Measurements from ENCODE around the gene EFEMP2.

Gene EFEMP2

DNA sequence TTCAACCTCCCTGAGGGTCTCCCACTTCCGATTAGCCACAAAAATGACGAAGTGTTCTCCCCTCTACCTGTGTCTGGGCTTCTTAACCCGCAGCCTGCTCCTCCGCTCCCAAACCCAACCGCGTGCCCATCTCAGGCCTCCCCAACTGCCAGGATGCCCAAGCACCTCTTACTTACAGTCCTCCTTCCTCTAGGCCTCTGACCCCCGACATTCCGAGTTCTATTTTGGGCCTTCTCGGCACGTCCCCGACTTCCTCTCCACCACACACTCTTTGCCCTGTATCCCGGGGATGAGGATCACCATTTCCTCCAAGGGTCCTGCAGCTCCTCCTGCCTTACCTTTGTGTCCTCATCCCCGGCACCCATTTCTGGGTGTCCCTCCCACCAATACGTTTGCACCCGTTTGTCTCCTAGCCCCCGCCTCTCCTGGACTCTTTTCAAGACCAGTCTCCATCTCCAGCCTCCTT, 12.8 kb downstream of the EFEMP2 start:
- DNase-seq (ENCODE audit: low read depth): no peak
- TF ChIP-seq, protein P1, sequence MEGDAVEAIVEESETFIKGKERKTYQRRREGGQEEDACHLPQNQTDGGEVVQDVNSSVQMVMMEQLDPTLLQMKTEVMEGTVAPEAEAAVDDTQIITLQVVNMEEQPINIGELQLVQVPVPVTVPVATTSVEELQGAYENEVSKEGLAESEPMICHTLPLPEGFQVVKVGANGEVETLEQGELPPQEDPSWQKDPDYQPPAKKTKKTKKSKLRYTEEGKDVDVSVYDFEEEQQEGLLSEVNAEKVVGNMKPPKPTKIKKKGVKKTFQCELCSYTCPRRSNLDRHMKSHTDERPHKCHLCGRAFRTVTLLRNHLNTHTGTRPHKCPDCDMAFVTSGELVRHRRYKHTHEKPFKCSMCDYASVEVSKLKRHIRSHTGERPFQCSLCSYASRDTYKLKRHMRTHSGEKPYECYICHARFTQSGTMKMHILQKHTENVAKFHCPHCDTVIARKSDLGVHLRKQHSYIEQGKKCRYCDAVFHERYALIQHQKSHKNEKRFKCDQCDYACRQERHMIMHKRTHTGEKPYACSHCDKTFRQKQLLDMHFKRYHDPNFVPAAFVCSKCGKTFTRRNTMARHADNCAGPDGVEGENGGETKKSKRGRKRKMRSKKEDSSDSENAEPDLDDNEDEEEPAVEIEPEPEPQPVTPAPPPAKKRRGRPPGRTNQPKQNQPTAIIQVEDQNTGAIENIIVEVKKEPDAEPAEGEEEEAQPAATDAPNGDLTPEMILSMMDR (conservative IDR thresholded peaks at IDR 0.05; ENCODE audit: low read depth, low read length): no peak

DNA sequence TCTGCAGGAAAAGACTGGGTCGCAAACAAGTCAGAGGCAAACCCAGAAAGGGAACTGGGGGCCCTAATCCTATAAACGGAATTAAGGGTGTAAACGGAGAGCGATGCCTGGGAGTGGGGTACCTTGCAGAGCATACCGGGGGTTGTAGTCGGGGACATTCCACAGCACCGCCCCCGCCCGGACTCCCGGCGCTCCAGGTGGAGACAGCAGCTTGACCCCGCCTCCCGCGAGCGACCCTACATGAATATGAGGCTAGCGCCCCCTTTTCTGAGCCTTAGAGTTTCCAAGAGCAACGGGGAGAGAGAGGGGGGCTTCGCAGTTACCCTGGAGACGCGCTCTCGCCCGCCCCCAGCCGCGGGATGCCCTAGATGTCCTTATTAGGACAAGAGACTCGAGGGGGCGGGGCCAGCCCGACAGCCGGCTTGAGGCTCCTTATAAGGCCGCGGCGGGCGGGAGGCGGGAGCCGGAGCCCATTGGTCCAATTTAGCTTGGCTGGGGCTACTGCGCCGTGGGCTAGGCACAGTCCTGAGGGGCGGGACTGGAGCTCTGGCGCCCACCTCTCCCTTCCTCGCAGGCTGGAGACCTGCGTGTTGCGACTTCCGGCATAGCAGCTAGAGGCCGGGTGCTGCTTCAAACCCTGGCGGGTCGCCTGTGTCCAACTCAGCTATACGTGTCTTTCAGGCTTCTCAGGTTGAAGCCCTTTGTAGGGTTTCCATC, 13.3 kb downstream of the EFEMP2 start:
- TF ChIP-seq, protein P1 (conservative IDR thresholded peaks at IDR 0.05; ENCODE audit: low read depth, low read length): no peak
- peak overlapping the region; percentile 95 for H3K4me3 ChIP-seq (ENCODE audit: low read depth, low read length)
- DNase-seq (ENCODE audit: low read depth): peak; percentile 99

More for the DNA sequence above, 12.8 kb downstream of the EFEMP2 start:
- peak overlapping the region; percentile 95 for H3K4me3 ChIP-seq (ENCODE audit: low read depth, low read length)

DNA sequence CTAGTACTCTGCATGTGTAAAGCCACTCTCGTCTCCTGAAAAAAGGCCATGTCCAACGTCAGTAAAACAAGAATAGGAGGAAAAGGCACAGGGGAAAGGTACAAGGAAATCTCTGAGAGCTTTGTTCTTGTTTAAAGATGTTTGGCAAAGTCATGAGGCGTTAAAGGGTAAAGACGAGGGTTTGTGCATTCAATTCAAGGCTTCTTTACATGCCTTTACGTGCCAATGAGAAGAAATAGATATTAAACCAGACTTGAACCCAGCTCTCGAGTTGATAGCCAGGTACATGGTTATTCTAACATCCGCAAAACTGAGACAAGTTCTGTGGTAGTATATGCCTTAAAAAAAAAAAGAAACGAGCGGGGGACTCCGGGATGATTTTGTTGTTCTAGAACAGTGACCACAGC, 13.9 kb downstream of the EFEMP2 start:
- TF ChIP-seq, protein P1 (conservative IDR thresholded peaks at IDR 0.05; ENCODE audit: low read depth, low read length): no peak
- H3K4me3 ChIP-seq (ENCODE audit: low read depth, low read length): peak overlapping the region; percentile 64
- no peak for DNase-seq (ENCODE audit: low read depth)

DNA sequence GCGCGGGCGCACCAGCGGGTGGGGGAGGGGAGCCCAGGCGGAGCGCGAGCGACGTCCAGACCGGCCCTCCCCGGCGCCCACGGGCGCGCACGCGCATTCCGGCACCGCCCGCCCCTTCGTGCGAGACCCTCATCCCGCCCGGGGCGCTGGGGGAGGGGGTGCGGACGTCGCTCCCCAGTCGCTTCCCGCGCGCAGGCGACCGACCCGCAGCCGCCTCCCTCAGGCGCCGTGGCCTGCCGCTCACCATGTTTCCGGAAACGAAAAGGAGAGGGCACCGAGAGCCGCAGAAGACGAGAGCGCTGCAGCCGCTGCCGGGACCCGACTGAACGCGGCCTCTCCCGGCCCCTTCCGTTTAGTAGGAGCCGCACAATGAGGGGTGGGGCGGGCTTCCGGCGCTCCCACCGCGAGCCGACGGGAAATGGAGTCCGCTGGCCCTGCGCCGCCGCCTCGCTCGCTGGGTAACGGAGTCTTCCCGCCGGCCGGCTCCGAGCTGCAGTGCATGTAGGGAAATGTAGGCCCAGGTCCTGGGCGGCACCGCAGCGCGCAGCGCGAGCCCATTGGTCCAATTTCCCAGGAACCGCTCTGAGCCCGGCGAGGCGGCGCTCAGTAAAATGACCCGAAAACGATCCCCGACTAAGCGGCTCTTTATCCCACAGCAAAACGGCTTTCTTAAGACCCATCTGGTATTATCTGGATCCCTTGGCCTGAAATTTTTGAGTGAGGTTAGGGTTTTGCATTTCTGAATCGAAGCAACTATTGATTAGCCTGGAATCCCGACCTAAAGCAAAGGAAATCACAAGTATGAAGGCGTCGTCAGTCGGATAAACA, 14.5 kb downstream of the EFEMP2 start, which contains the start of gene CFL1:
CFL1 (minus strand) TSS at position 328 of the 828 bp plus-strand sequence; CDS start at position 247, 81 bp downstream.
- peak; percentile 99 for DNase-seq (ENCODE audit: low read depth)
- TF ChIP-seq, protein P1 (conservative IDR thresholded peaks at IDR 0.05; ENCODE audit: low read depth, low read length): no peak
- peak within 1 kb of the TSS; percentile 92 for H3K4me3 ChIP-seq (ENCODE audit: low read depth, low read length)

DNA sequence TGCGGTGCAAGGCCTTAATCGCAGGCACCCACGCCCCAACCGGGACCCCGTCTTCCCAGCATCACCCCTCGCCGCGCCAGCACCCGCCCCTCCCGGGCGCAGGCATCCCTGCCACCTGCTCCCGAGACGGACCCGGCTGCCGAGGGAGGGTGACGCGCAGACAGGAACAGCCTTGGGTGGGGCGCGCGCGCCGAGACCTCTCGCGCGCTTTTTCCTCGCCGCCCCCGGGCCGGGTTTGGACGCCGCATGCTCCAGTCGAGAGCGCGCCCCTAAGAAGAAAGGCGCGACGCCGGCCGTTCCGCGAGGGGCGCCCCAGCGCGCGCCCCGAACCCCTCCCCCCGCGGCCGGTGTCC, 15.1 kb downstream of the EFEMP2 start:
- DNase-seq (ENCODE audit: low read depth): no peak
- TF ChIP-seq, protein P1 (conservative IDR thresholded peaks at IDR 0.05; ENCODE audit: low read depth, low read length): no peak

DNA sequence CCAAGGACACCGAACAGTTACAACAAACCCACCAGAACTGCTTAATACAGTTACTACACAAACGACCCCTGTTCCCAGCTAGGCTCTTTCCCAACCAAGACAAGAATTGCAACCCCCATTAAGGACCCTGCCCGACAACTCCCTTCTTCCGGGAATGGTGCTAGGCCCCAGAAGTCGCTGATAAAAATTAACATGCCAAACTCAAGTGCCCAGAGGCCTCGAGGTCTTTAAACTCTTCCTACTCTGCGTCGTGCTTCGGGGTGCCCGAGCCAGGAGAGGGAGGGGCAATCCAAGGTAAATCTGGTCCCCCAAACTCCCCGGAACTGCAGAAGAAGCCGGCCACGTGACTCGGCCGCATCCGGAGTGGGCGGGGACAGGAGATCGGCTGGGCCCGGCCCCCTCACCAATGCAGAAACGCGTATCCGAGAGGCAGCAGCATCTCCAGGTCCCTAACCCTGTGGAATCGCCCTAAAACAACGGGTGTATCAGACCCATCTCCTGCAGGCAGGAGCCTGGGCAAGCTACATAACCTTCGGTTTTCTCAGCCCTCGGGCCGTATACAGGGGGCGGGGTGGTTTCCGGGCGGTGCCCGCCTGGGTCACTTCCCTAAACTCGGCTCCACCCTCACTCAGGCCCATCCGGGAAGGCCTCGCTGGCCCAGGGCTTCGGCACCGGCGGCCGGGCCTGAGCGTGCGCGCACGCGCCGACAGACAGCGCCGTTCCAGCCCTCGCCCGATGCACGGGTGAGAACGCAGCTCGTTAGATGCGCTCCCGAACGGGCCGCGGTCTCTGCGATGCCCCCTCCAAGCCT, 15.7 kb downstream of the EFEMP2 start:
- peak; percentile 74 for DNase-seq (ENCODE audit: low read depth)
- H3K4me3 ChIP-seq (ENCODE audit: low read depth, low read length): peak overlapping the region; percentile 92
- TF ChIP-seq, protein P1 (conservative IDR thresholded peaks at IDR 0.05; ENCODE audit: low read depth, low read length): no peak

More for the DNA sequence above, 15.1 kb downstream of the EFEMP2 start:
- H3K4me3 ChIP-seq (ENCODE audit: low read depth, low read length): peak overlapping the region; percentile 92

Data from choroid plexus epithelial cell (primary cell).